Fibroblast of pulmonary artery (primary cell): ENCODE data around the gene CREB3L4.

Source experiments
- DNase-seq: peaks from one replicate; pipeline ENCODE4 v3.0.0-alpha.2; 2010; ENCODE audit warnings: low read depth
- H3K4me3 ChIP-seq: replicated peaks from 2 replicates; pipeline ENCODE4 v1.5.1; 2011; ENCODE audit warnings: low read depth, mild to moderate bottlenecking, control low read depth, low read length, moderate library complexity
- TF ChIP-seq, protein P1 (sequence below): IDR thresholded peaks from 2 replicates; pipeline ENCODE4 v1.5.1; 2011; ENCODE audit warnings: mild to moderate bottlenecking, control low read depth, low read length, inconsistent platforms; ENCODE audit errors: missing control alignments

CREB3L4 gene

DNA sequence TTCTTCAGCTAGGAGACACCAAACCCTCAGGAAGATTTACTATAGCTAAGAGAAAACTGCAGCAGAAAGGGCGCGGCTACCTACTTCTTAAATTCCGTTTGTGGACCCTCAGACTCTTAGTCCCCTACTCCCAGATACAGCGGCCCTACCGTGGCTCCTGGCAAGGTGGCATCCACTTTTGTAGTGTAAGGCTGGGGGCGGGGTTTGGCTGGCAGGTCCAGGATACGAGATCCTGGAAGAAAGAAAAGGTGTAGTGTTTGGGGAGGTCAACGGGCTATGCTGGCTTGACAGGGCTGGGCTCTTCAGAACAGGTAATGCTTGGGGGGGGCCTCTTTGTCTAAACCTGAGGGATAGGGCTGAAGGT lies 280 bp downstream of the CREB3L4 start:
- no peak for DNase-seq
- TF ChIP-seq, protein P1, sequence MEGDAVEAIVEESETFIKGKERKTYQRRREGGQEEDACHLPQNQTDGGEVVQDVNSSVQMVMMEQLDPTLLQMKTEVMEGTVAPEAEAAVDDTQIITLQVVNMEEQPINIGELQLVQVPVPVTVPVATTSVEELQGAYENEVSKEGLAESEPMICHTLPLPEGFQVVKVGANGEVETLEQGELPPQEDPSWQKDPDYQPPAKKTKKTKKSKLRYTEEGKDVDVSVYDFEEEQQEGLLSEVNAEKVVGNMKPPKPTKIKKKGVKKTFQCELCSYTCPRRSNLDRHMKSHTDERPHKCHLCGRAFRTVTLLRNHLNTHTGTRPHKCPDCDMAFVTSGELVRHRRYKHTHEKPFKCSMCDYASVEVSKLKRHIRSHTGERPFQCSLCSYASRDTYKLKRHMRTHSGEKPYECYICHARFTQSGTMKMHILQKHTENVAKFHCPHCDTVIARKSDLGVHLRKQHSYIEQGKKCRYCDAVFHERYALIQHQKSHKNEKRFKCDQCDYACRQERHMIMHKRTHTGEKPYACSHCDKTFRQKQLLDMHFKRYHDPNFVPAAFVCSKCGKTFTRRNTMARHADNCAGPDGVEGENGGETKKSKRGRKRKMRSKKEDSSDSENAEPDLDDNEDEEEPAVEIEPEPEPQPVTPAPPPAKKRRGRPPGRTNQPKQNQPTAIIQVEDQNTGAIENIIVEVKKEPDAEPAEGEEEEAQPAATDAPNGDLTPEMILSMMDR, result no peak
- H3K4me3 ChIP-seq, result peak overlapping the region; percentile 73

DNA sequence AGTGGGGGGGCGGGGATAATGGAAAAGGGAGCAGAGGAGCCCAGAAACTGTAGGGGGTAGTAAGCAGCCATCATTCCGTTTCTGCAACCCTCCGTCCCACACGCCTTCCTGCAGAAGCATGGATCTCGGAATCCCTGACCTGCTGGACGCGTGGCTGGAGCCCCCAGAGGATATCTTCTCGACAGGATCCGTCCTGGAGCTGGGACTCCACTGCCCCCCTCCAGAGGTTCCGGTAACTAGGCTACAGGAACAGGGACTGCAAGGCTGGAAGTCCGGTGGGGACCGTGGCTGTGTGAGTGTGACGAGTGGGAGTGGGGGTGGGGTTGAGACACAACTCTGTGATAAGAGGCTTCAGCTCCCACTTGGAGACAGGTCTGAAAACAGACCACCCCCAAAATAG lies 706 bp downstream of the CREB3L4 start:
- DNase-seq, result no peak
- TF ChIP-seq, protein P1, result no peak
- H3K4me3 ChIP-seq, result peak overlapping the region; percentile 73

DNA sequence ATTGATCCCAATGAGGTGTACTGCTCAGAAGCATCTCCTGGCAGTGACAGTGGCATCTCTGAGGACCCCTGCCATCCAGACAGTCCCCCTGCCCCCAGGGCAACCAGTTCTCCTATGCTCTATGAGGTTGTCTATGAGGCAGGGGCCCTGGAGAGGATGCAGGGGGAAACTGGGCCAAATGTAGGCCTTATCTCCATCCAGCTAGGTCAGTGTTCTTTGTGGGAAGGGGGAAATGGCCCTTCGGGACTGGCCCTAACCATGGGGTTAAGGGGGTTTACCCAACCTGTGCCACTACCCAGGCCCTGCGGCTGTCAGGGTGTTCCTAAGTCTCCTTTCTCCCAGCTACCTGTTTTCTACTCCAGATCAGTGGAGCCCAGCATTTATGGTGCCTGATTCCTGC lies 1.3 kb downstream of the CREB3L4 start:
- DNase-seq, result no peak
- H3K4me3 ChIP-seq, result no peak overlapping the region
- TF ChIP-seq, protein P1, result no peak

DNA sequence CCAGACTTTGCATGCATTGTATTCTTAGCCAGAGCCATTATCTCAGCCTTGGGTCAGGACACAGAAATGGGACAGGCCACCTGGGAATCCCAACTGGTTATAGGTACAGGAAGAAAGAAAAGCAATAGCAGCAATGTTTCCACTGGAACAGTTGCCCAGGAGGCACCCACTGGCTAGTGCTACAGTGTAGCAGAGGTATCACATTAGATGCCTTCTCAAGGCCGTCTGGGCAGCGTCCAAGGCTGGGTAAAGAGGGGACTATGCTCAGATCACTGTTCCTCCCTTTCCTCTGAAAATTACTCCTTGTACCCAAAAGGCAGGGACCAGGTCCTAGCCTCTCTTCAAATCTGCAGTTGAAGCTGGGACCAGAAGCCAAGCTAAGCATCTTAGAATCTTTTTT lies 2.6 kb downstream of the CREB3L4 start:
- TF ChIP-seq, protein P1, result no peak
- no peak overlapping the region for H3K4me3 ChIP-seq
- DNase-seq, result no peak

DNA sequence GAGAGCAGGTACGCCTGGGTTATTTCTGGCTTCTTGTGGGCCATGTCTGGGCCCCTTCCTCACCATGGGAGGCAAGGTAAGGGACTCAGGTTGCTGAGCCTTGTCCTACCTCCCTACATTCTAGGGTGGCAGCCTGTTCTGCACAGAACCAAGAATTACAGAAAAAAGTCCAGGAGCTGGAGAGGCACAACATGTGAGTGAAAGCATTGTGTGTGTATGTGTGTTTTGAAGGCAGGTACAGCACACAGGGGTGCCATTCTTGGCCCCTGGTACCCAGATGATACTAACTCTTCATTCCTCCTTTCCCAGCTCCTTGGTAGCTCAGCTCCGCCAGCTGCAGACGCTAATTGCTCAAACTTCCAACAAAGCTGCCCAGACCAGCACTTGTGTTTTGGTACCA lies 5.4 kb downstream of the CREB3L4 start:
- DNase-seq, result no peak
- H3K4me3 ChIP-seq, result no peak overlapping the region
- TF ChIP-seq, protein P1, result no peak

DNA sequence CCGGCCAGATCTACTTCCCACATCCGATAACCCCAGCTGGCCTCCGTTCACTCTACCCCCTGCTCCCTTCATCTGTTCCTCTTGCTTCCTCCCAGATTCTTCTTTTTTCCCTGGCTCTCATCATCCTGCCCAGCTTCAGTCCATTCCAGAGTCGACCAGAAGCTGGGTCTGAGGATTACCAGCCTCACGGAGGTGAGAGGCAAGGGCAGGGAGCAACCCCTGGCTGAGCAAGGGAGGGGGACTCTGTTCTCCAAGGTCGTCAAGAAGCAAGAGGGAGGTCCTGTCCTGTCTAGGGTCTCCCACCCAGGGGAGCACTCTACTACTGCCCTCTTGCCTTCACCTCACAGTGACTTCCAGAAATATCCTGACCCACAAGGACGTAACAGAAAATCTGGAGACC lies 5.8 kb downstream of the CREB3L4 start:
- no peak for DNase-seq
- H3K4me3 ChIP-seq, result no peak overlapping the region
- TF ChIP-seq, protein P1, result no peak

DNA sequence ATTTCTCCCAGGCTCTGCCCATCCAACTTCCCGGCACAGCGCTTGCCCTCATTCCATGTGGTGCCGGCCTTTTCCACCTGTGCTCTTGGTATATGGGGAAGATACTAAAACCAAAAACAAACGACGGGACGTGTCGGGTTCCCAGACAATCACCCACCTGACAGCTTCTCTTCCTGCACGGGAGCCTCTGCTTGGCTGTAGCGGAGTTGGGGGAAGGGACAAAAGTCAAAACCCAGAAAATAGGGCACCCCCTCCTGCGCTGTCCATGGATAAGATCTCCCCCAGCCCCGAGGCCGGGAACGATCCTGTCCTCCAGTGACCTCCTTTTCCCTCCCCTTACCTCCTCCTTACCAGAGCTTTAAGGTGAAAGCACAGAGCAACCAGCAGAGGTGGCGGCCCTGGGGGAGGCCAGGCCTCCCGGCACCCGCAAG lies 9.1 kb downstream of the CREB3L4 start:
- peak overlapping the region; percentile 94 for H3K4me3 ChIP-seq
- TF ChIP-seq, protein P1, result no peak
- DNase-seq, result no peak
